Left lung (tissue), 10 donors: ENCODE data around the gene IPPK. TPM values are rescaled to one million over a fixed set of nuclear protein-coding genes. Genes with fewer than 3 reads are reported as not detected.

ENCODE experiments used
- ATAC-seq: fragments of 200-7000 bp; cut with Tn5 transposase; one replicate; pipeline ENCODE4 v1.9.1; 2020; ENCODE audit warnings: moderate library complexity
- DNase-seq, 4 donors: peaks; one replicate each; pipeline ENCODE4 v3.0.0-alpha.2; 2013 to 2020
- H3K27ac ChIP-seq, 2 donors: fragments of 200-600 bp; sonication (generic) in 1 of 2; one replicate each; pipeline versions ENCODE4 v1.5.0 to v1.8.0; 2020 to 2021
- H3K27me3 ChIP-seq, 2 donors: fragments of 200-600 bp; sonication (generic) in 1 of 2; one replicate each; pipeline versions ENCODE4 v1.5.0 to v1.8.0; 2020 to 2021
- H3K36me3 ChIP-seq, 2 donors: fragments of 200-600 bp; sonication (generic) in 1 of 2; one replicate each; pipeline versions ENCODE4 v1.5.0 to v1.8.0; 2020 to 2021
- H3K4me1 ChIP-seq, 2 donors: fragments of 200-600 bp; one replicate each; pipeline ENCODE4 v1.8.0; 2021
- H3K4me3 ChIP-seq, 2 donors: fragments of 200-600 bp; sonication (generic) in 1 of 2; one replicate each; pipeline versions ENCODE4 v1.5.0 to v1.8.0; 2020 to 2021; ENCODE audit warnings: mild to moderate bottlenecking in 1 of 2
- H3K9me3 ChIP-seq, 2 donors: fragments of 200-600 bp; sonication (generic) in 1 of 2; one replicate each; pipeline versions ENCODE4 v1.5.0 to v1.8.0; 2020 to 2021
- CTCF ChIP-seq, 2 donors: fragments of 200-600 bp; sonication (generic) in 1 of 2; IDR thresholded peaks; one replicate each; pipeline versions ENCODE4 v1.5.0 to v1.8.0; 2021; ENCODE audit warnings: antibody characterized with exemption in 2 of 2
- intact Hi-C, 2 donors: fragments of 100-400 bp; cut with DNase I; formaldehyde crosslinking; loops; one replicate each; pipeline versions ENCODE4 v1.11.2 to v1.14.2; 2022
- polyA plus RNA-seq, 6 donors: library from polyadenylated mRNA; unstranded; fragments of 120-200 nt; gene quantifications; one replicate each; pipeline ENCODE4 v1.2.1, GENCODE V29; 2013; ENCODE audit not compliant: insufficient read length in 6 of 6
- total RNA-seq, 2 donors: library from RNA; stranded (reverse); fragmentation: NEBNext Ultra II Directional; extraction: Animal tissue kit (Norgen Biotek cat#: 25700); gene quantifications; one replicate each; pipeline ENCODE4 v1.2.1, GENCODE V29; 2021
- donor health status: DM: no; HTN: yes; CAD: no.
- donor health status: DM: no; HTN: no; CAD: no.

IPPK gene
- total and polyA plus RNA-seq, 8 donors: 6.5 to 10.8 (median 8.7) TPM

- no peak overlapping the region for H3K4me3 ChIP-seq
- H3K27me3 ChIP-seq: no peaks in the 10 kb centered on the region
- no peak overlapping the region for H3K27ac ChIP-seq
- TF ChIP-seq CTCF (IDR thresholded peaks at IDR 0.05): no peak
- peaks cover 0 to 18% of the 10 kb centered on the region in 2 donors for H3K36me3 ChIP-seq
- no peak for DNase-seq
- intact Hi-C loops: no loop called here
- peaks cover 0 to 6% of the 10 kb centered on the region in 2 donors for H3K9me3 ChIP-seq
- no peak for ATAC-seq
- peaks cover 0 to 3% of the 10 kb centered on the region in 2 donors for H3K4me1 ChIP-seq
Measured at GRCh38 chr9:92607088-92607487, 62.8 kb downstream of the IPPK start.

GRCh38 chr9:92605224-92605623 is 64.7 kb downstream of the IPPK start:
- DNase-seq (no peak), ATAC-seq (no peak)
- no peak overlapping the region for H3K27ac ChIP-seq
- intact Hi-C loops: no loop called here
- peaks cover 0 to 6% of the 10 kb centered on the region in 2 donors for H3K9me3 ChIP-seq
- H3K36me3 ChIP-seq: no peaks in the 10 kb centered on the region
- no peak overlapping the region for H3K4me3 ChIP-seq
- H3K27me3 ChIP-seq: no peaks in the 10 kb centered on the region
- no peak for TF ChIP-seq CTCF (IDR thresholded peaks at IDR 0.05)
- H3K4me1 ChIP-seq: peaks cover 0 to 5% of the 10 kb centered on the region in 2 donors

GRCh38 chr9:92603990-92604389 is 65.9 kb downstream of the IPPK start:
- Histone ChIP-seq H3K27me3 (no peaks in the 10 kb centered on the region), H3K36me3 (no peaks in the 10 kb centered on the region), H3K4me1 (peaks cover 0 to 7% of the 10 kb centered on the region in 2 donors), H3K4me3 (no peak overlapping the region), H3K27ac (no peak overlapping the region), H3K9me3 (peaks cover 0 to 6% of the 10 kb centered on the region in 2 donors)
- TF ChIP-seq CTCF (IDR thresholded peaks at IDR 0.05): no peak
- intact Hi-C loops: no loop called here
- no peak for DNase-seq
- ATAC-seq: no peak

- Histone ChIP-seq H3K27ac (no peak overlapping the region), H3K9me3 (peaks cover 0 to 6% of the 10 kb centered on the region in 2 donors), H3K4me1 (peaks cover 0 to 7% of the 10 kb centered on the region in 2 donors)
Measured at GRCh38 chr9:92603100-92603499, 66.8 kb downstream of the IPPK start.

GRCh38 chr9:92602413-92602812 is 67.5 kb downstream of the IPPK start:
- H3K9me3 ChIP-seq: peaks cover 0 to 6% of the 10 kb centered on the region in 2 donors
- intact Hi-C loops: no loop called here

More at GRCh38 chr9:92603100-92603499, 66.8 kb downstream of the IPPK start:
- TF ChIP-seq CTCF (IDR thresholded peaks at IDR 0.05): no peak
- ATAC-seq (no peak), DNase-seq (no peak)
- Histone ChIP-seq H3K27me3 (no peaks in the 10 kb centered on the region), H3K4me3 (no peak overlapping the region), H3K36me3 (no peaks in the 10 kb centered on the region)
- intact Hi-C loops: no loop called here

More at GRCh38 chr9:92602413-92602812, 67.5 kb downstream of the IPPK start:
- no peaks in the 10 kb centered on the region for H3K36me3 ChIP-seq
- no peaks in the 10 kb centered on the region for H3K27me3 ChIP-seq
- ATAC-seq (no peak), DNase-seq (no peak)
- no peak overlapping the region for H3K27ac ChIP-seq
- no peak overlapping the region for H3K4me3 ChIP-seq
- TF ChIP-seq CTCF (IDR thresholded peaks at IDR 0.05): no peak
- H3K4me1 ChIP-seq: peaks cover 0 to 5% of the 10 kb centered on the region in 2 donors
